GM19452 (cell line): ENCODE results near the gene PDZRN3.
"Not testable (repeated sequence)": the region's sequence is repeated elsewhere in the genome, so short reads cannot be mapped to it uniquely, and the experiment has no call there.

ENCODE experiments used
- ATAC-seq: cut with Tn5 transposase; IDR thresholded peaks from one replicate; pipeline ENCODE4 v1.9.1; 2021; ENCODE audit not compliant: unreplicated experiment

Gene PDZRN3

DNA sequence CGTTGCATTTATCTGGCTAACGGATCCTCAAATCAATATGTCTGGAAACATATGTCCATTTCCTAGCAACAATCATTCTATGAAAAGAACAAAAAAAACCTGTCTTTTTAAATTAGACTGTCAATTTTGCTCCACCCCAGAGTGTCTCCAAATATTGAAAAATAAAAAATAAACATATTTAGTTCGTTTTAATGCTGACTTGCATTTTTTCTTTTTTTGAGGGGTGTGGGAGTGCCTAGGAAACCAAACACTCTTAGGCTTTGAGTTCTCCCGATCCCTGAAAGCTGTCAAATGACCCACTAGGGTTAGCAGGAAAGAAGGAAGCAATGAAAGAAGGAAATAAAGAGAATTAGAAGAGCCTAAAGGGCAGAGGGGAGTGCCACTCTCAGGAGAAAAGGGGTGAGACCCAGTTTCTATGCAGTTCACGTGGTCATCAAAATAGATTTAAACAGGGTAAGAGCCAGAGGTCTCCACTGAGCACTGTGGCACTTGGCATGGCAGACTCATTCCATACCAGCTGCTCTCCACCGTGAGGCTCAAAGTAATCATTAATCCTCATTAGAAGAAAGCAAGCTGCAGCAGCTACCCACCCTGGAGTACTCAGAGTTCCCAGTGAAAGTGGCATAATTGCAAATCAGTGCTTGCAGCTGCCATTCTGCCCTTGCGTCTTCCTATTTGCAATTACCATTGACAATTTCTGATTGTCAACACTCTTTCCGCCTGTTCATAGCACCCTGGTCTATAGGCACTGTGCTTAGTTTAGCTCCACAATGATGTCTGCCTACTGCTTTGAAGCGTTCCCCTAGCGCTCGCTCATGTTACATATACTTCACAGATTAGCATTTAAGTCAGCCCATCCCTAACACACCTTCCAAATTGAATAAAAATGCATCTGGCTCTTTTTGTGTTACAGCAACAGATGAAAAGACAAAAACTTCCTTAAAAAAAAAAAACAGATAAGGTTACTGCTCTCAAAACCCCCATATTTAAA is 32.3 kb downstream of the PDZRN3 start:
- ATAC-seq, result no peak

DNA sequence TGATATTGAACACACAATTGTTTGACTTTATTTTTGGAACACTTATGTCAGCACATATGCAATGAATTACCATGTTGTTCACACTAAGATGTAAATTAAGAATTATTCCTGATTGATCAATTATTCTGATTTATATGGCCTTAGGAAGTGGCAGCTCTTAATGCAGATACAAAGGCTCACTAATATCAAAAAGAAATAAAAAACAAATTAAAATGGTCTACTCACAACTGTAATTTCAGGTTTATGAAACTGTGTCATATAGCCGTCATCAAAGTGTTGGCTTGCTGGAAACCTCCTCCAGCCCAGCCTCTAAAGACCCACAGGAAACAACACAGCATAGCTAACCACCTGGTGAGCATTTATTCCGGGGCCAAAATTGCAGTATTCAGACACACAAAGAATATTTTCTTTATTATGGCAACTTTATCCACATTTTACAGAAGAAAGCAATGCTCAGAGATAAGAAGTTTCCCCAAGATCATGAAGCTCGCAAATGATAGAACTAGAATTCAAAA is 33.4 kb downstream of the PDZRN3 start:
- ATAC-seq, result no peak

DNA sequence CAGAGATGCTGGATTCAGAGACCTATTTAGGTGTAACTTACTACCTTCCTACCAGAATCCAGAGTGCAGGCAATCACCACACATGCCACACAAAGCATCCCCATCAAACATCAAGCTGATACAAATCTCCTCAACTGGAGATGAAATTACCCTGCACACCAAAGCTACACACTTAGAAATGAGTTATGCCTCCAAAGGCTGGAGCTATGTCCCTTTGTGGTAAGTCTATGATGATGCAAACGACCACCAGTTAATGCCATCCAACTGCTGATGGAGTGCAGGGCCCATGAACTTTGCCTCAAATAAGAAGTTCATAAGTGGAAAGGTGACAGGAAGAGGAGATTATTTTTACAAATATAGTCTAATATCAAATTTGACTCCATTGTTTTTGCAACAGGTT is 38.1 kb downstream of the PDZRN3 start:
- no peak for ATAC-seq

DNA sequence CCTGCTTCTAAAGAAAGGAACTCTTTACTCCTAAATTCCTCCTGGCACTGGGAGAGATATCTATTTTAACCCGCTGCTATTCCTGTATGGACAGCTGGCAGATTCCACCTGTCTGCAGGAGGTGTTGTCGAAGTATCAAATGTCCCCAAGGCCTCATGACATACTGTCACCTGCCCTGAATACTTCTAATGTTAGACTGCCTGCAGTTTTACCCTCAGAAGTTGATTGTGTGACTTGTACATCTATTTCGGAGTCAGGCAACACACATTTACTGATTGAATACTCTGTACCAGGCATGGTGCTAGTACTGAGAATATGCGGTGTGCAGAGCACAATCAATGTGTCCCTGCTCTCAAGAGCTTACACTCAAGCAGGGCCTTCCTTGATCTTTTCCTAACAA is 38.6 kb downstream of the PDZRN3 start:
- ATAC-seq, result no peak

DNA sequence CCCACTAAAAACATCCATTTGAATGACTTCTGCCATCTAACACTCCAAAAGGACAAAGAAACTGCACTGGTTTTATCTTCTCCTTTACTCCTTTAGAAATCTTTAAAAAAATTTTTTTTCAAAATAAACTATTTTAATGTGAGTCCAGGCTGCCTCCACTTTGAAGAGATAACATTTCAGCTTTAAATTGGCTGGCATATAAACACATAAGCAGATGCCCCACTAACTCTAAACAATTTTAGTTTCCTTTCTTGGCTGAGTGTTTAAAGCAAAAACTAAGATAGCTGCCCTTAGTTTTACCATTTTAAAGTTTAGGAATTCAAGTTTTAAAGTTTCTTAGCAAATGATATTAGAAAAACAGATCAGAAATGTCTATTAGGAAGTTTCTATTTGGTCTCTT is 39.9 kb downstream of the PDZRN3 start:
- ATAC-seq, result no peak

GRCh38 chr3:73582535-73582934 is 42.2 kb downstream of the PDZRN3 start:
- ATAC-seq, result no peak

GRCh38 chr3:73581134-73581846 is 43.5 kb downstream of the PDZRN3 start:
- no peak for ATAC-seq

GRCh38 chr3:73580343-73580742 is 44.4 kb downstream of the PDZRN3 start:
- no peak for ATAC-seq

- ATAC-seq, result no peak
These were observed 47.0 kb downstream of the PDZRN3 start for GRCh38 chr3:73577704-73578103.

DNA sequence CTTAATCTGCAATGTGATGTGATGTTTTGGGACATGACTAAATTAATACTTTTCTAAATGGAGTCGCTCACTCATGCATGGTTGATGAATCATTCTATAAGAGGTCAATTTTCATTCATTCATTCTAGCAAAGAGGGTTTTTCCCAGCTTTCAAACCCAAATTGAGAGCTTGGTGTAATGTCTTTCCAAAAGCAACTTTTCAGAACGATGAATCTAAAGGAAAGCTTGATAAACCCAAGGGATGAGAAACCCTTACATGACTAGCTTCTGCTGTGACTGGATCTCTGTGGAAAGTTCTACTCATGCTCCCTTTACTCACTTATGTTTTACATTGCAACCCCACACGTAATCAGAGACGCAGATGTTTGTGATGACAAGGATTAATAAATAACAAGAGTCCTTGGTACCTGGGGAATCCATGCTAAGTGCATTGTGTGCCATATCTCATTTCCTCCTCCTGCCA is 47.7 kb downstream of the PDZRN3 start:
- ATAC-seq, result no peak

DNA sequence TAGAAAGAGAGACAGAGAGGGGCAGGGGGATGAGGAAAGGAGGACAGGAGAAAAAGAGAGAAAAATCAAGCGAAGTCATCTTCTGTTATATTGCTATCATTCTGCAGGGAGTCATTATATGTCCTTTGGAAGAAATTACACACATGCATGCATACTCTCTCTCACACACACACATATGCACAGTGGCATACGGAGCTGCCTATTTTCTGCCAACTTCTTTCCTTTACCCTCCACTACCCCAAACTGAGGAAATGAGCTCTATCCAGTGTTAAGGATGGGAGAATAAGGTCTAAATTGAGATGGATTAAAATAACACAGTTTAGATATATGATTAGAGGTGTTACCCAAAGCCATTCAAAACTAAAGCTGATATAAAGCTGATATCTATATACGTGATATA is 48.8 kb downstream of the PDZRN3 start:
- ATAC-seq, result no peak

- ATAC-seq, result no peak
These were observed 49.2 kb downstream of the PDZRN3 start for GRCh38 chr3:73575519-73575918.

- ATAC-seq, result no peak
These were observed 51.5 kb downstream of the PDZRN3 start for GRCh38 chr3:73573204-73573603.

DNA sequence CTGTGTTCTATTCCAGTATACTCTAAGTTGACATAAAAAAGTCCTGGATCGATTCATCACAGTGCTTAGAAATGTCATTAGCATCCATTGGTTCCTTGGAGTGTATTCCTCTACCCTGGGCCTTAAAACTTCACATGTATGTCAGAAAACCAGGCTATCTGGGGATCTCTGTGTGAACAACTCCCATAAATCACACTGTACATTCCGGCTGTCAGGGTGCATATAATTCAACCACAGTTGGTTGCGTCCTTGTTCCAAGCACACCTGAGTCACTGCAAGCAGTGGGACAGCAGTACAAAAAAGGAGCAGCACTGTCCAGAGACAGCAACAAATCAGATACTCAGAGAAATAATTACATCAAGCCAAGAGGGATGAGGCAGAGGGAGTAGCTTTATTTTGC is 52.4 kb downstream of the PDZRN3 start:
- no peak for ATAC-seq

DNA sequence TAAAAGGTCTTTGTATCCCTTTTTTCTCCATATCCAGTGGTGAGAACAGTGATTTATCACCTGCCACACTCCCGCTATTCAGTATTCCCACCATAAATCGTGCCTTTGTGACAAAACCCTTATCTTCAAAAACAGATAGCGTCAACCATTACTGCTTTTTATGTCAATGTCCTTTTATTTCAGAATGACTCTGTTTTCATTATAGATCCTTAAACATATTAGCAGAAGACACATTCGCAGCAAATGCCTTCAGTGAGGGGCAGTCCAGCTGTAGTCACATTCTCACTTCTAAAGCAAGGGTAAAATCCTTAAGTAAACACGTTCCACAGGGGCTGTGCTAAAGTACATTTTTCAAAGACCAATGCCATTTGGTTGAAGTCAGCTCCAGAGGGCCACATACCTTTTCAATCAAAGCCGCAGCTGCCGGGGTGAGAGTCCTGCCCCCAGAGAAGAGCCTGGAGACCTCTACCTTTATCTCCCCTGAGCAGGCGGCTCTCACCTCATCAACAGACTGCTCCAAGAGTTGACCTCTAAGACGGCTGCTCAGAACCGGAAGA is 53.4 kb downstream of the PDZRN3 start:
- no peak for ATAC-seq

- ATAC-seq, result no peak
These were observed 55.4 kb downstream of the PDZRN3 start for GRCh38 chr3:73569246-73569760.

DNA sequence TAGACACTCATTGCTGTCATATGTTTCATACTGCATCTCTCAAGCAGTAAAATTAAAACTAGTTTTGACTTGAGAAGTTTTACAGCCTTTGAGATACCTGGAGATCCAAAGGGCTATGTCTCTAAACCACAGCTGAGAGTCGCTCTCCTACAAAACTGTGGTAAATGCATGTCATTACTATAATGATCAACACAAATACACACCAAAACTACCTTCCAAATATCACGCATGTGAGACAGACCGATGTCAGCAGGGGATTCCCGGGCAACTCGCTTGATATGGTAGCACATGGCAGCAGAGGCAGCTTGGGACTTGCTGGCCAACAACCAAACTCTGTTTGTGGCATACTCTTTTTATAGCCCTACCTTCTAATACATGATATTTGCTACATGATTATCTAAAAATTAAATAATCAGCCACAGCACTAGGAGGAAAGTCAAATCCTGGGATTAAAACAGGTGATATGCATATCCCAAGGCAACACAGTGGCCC is 56.3 kb downstream of the PDZRN3 start:
- no peak for ATAC-seq

GRCh38 chr3:73565374-73565773 is 59.4 kb downstream of the PDZRN3 start:
- ATAC-seq, result not testable (repeated sequence)

DNA sequence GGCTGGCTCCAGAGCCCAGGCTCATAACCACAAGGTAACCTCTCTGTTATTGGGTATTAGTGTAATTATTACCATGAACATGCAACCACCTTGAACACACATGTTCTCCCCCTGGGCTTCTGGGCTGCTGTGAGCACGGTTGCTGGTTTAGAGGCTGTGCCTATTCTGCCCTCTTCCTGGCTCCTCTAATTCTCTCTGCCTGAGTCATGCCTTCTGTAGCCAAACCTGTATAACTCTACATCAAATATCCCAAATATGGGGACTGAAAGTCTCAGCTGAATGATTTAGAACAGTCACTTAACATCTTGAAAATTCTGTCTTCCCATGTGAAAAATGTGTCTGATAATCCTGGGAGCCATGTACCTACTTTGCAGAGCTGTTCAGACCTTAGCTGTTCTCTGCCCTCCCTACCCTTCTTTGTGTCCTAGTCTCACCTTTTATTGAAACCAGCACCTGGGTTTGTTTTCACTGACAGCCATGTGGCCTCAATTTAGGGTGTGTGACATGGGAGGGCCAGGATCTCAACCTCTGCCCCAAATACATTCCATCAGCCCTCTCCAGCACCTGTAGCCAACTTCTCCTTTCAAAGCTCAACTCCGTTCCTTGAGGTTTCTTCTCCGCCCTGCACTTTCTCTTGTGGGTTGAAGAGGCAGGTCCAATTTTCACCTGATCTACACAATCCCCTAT is 60.7 kb downstream of the PDZRN3 start:
- ATAC-seq, result no peak

DNA sequence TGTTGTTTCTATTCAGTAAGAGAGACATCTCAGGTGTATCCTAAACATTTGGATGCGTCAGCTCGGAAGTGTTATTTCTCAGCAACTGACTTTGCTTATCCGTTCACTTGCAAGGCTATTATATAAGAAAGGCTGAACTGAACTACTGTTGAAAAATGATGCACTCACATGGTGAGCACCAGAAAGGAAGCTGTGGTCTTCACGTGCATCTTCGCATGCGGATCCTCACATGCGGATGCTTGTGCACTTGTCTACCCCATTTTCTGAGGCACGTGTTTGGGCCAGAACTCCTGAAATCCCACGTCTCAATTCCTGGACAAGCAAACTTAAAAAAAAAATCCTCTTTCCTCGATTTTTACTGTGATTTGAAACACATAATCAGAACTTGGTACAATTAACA is 63.2 kb downstream of the PDZRN3 start:
- ATAC-seq, result no peak

DNA sequence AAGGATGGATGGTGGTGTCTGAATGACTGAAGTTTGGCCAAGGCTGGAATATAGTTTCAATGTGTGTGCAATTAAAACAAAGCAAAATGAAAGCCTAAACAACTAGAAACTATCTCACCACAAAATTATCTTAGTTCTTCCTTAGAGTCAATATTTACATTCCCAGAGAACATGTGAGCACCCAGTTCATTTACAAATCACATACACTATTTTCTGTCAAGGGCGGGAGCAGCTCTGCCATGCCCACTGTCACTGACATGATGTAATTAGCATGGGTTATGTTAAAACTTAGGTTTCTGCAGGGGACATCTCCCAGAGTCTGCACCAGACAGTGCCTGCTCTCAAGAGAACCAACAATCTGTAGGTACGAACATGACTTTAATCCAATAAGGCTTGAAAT is 65.0 kb downstream of the PDZRN3 start:
- ATAC-seq, result no peak
